ENCODE data around the gene RFNG. TPM values are rescaled to one million over a fixed set of nuclear protein-coding genes. Genes with fewer than 3 reads are reported as not detected.

Gene RFNG
- total RNA-seq, 4 donors from 2014 or later = 22.5 to 66.9 (median 49.0) TPM

DNA sequence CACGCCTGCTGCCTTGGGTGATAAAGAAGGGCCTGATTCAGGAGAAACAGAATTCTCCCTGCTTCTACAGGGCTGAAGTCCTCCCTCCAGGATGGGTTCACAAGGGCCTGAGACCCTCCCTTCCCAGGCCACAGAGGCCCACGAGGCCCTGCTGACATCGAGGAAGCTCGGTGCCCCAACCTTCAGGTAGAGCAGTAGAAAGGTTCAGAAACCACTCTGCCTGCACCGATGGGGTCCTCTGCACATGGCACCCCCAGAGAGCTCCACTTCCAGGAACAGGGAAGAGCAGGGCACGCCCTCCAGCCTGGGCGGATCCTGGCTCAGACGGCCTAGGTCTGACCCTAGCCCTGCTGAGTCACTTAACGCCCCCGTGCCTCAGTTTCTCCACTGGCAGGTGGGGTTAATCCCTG lies 29.7 kb downstream of the RFNG start:
- TF ChIP-seq, protein P1, sequence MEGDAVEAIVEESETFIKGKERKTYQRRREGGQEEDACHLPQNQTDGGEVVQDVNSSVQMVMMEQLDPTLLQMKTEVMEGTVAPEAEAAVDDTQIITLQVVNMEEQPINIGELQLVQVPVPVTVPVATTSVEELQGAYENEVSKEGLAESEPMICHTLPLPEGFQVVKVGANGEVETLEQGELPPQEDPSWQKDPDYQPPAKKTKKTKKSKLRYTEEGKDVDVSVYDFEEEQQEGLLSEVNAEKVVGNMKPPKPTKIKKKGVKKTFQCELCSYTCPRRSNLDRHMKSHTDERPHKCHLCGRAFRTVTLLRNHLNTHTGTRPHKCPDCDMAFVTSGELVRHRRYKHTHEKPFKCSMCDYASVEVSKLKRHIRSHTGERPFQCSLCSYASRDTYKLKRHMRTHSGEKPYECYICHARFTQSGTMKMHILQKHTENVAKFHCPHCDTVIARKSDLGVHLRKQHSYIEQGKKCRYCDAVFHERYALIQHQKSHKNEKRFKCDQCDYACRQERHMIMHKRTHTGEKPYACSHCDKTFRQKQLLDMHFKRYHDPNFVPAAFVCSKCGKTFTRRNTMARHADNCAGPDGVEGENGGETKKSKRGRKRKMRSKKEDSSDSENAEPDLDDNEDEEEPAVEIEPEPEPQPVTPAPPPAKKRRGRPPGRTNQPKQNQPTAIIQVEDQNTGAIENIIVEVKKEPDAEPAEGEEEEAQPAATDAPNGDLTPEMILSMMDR (IDR thresholded peaks at IDR 0.05; ENCODE audit: low read depth) = no peak

DNA sequence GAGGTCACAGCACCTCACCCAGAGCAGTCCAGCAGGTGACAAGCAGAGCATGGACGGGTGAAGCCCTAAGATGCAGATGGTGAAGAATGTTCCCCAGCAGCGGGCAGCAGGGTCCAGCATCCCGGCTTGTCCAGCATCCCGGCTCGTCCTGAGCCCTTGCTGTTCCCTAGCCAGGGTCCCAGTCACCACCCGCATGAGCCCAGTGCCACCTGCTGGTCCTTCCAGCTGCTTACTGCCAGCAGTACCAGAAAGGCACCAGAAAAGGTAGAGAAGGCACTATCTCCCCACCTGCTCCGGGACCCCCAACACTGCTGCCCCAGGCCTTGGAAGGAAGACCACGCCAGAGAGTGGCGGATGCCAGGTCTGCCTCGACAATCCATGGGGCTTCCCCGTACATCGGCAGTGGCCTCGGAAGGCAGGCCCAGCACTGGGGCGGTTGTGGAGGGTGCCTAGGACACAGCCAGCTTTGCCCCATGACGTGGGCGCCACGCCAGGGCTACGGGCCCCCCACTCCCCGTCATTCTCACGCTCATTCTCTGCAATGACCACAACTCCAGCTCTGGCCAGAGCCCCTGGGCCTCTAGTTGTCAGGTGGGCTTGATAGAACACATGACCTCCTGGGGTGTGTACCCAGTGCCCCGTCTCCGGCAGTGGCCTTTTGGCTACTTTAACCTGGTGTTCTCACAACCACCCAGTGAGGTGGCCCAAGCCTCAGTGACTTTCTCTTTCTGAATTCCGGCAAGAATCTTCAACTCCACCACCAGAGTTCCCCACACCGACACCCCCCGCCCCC lies 30.3 kb downstream of the RFNG start:
- TF ChIP-seq, protein P1 (IDR thresholded peaks at IDR 0.05; ENCODE audit: low read depth) = no peak

DNA sequence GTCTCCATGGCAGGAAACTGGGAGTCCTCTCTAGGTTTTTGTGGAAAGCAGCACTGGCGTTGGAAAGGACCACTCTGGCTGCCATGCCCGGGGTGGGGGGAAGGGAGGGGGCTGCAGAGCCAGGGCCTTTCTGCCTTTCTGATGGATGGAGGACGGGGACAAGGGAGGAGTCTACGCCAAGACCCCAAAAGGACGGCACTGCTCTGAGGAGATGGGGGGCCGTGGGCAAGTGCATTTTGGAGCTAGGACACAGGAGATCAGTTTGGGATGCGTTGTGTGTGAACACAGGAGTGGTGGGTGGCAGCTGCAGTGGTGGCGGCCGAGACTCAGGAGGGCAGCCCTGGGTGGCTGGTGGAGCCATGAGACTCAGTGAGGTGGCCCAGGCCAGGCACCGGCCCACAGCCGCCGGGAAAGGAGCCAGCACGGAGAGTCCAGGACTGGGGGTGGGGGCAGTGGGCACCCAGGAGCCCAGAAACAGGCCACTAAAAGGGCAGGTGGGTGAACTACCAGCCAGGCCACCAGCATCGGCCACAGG lies 31.0 kb downstream of the RFNG start:
- TF ChIP-seq, protein P1 (IDR thresholded peaks at IDR 0.05; ENCODE audit: low read depth) = no peak

DNA sequence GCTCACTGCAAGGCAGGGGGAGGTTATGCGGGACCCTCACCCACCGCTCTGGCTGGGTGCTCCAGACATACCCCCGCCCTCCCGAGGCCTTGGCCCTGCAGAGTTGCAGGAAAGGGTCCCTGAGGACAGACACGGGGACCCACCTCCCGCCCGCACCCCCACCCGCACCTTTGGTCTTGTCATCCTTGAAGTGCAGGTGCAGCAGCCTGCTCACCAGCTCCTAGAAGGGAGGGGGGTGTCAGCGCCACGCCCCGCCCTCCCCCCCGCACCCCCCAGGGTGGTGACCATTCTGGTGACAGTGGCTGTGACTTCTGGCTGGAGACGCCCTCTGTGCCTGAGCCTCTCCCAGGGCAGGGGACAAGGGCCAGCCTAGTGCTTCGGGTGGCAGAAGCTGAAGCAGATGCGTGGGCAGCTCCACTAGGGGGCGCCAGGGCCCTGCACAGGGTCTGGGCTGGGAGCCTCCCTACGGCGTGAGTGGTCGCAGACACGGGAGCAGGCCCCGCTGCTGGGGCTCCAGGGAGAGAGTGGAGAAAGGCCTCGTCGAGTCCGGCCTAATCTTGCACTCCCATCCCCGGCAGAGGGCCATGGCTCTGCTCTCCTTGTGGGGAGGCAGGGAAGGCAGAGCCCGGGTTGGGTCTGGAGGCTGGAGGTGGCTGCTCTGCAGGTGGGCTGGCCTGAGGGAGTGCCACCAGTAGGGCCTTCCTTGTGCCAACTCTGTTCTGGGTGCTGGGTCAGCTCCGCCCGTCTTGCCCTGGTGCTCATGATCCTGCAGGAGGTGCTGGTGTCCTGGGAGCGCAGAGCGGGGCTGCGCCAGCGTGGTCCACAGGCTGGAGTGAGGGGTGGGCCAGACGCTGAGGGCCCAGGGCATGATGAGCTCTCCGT lies 31.7 kb downstream of the RFNG start:
- TF ChIP-seq, protein P1 (IDR thresholded peaks at IDR 0.05; ENCODE audit: low read depth) = no peak

DNA sequence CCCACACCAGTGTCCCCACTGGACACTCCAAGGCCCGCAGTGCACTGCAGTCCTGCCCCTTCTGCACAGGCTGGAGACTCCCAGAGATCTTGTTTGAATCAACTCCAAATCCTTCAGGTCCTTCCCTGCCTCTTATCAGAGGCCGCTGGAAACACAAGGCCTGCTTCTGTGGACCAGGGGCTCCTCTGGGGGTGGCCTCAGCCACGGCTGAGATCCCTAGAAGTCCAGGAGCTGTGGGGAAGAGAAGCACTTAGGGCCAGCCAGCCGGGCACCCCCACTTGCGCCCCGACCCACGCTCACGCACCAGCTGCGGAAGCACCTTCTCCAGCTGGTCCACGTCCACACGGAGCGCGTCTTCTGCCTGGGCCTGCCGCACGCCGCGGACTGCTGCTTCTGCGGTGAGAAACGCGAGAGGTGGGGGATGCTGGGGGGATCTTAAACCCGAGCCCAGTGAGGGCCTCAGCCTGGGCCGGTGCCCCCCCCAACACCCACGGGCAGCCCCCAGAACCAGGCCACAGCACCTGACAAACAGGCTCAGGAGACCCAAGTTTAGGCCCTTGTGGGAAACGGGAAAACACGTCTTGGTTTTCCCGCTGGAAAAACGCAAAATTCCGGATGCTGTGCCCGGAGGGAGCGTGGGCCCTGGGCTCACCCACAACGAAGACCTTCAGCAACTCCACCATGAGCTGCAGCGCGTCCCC lies 32.5 kb downstream of the RFNG start:
- TF ChIP-seq, protein P1 (IDR thresholded peaks at IDR 0.05; ENCODE audit: low read depth) = no peak

DNA sequence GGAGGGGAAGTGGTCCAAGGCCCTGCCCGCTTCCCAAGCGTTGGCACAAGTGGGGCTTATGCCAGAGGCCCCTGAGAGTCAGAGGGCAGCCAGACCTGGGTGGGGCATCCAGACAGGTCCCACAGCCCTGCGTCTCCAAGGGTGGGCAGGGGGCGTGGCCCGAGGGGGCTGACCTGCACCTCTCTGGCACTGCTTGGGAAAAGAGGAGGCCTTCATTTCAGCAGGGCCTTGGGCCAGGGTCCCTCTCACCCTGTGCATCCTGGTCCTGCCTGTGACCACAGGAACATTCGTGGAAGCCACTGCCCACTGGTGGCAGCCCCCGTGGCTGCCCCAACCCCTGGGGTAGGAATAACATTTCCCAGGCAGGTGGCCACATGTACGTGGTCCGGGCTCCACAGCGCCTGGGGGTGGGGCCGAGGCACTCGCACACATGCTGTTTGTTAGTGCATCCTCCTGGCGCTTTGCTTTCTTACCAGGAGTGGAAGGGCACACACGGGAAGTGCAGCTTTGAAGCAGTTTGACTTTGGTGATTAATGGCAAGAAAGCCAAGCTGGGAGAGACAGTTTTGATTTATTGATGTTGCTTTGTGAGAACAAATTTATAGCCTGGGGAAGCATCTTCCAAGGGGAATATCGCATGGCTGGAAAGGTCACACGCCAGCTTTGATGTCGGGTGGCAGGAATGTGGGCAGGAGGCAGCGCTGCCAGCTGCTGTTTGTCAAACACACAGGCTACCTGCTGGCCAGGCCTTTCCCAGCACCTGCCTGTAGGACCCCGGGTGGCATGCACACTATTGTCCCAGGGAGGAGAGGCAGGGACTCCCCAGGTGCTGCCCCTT lies 33.2 kb downstream of the RFNG start:
- TF ChIP-seq, protein P1 (IDR thresholded peaks at IDR 0.05; ENCODE audit: low read depth) = no peak
